Measurements from ENCODE around the gene ZFP64.
"Not testable (repeated sequence)": the region's sequence is repeated elsewhere in the genome, so short reads cannot be mapped to it uniquely, and the experiment has no call there.

Gene ZFP64
- total RNA-seq: 4.4 to 7.9 reads per million in 2 donors

GRCh38 chr20:52191132-52191915 lies at the start of gene ZFP64:
TSS of gene ZFP64 (minus strand) at chr20:52191779. CDS start at chr20:52191636, 143 bp downstream.
- peak; percentile 44 to 90 (median 58) for DNase-seq

- DNase-seq: no peak
These were observed 49.2 kb upstream of the ZFP64 start for GRCh38 chr20:52240802-52241201.

GRCh38 chr20:52239102-52239501 lies 47.5 kb upstream of the ZFP64 start:
- no peak for DNase-seq

GRCh38 chr20:52236292-52236691 lies 44.7 kb upstream of the ZFP64 start:
- no peak for DNase-seq

GRCh38 chr20:52235129-52235528 lies 43.5 kb upstream of the ZFP64 start:
- DNase-seq: no peak

GRCh38 chr20:52234302-52235045 lies 42.9 kb upstream of the ZFP64 start:
- no peak for DNase-seq

- DNase-seq: no peak
These were observed 39.7 kb upstream of the ZFP64 start for GRCh38 chr20:52231230-52231746.

GRCh38 chr20:52230409-52230808 lies 38.8 kb upstream of the ZFP64 start:
- no peak for DNase-seq

- not testable (repeated sequence) for DNase-seq
These were observed 37.8 kb upstream of the ZFP64 start for GRCh38 chr20:52229346-52229745.

- no peak for DNase-seq
These were observed 34.8 kb upstream of the ZFP64 start for GRCh38 chr20:52226370-52226769.

GRCh38 chr20:52224920-52225319 lies 33.3 kb upstream of the ZFP64 start:
- DNase-seq: no peak

- not testable (repeated sequence) for DNase-seq
These were observed 29.8 kb upstream of the ZFP64 start for GRCh38 chr20:52221362-52221761.

GRCh38 chr20:52220891-52221290 lies 29.3 kb upstream of the ZFP64 start:
- not testable (repeated sequence) for DNase-seq

GRCh38 chr20:52219441-52219840 lies 27.9 kb upstream of the ZFP64 start:
- no peak for DNase-seq

- DNase-seq: no peak
These were observed 26.3 kb upstream of the ZFP64 start for GRCh38 chr20:52217689-52218395.

- no peak for DNase-seq
These were observed 22.4 kb upstream of the ZFP64 start for GRCh38 chr20:52213995-52214394.

- DNase-seq: no peak
These were observed 21.4 kb upstream of the ZFP64 start for GRCh38 chr20:52212943-52213342.

GRCh38 chr20:52210037-52210990 lies 18.7 kb upstream of the ZFP64 start:
- no peak for DNase-seq

GRCh38 chr20:52209154-52209571 lies 17.6 kb upstream of the ZFP64 start:
- no peak for DNase-seq

- no peak for DNase-seq
These were observed 15.6 kb upstream of the ZFP64 start for GRCh38 chr20:52207020-52207810.

GRCh38 chr20:52204136-52204535 lies 12.6 kb upstream of the ZFP64 start:
- DNase-seq: no peak
